ENCODE results near the gene PSMD8.

PSMD8 gene

GRCh38 chr19:38412491-38412890, 38.1 kb downstream of the PSMD8 start:
- H3K4me1 Mint-ChIP-seq: peaks cover 14% of the 10 kb centered on the region
- H3K27ac Mint-ChIP-seq: no peak overlapping the region
- H3K4me3 Mint-ChIP-seq: no peak overlapping the region
- H3K27me3 Mint-ChIP-seq (ENCODE audit: low read depth): peaks cover 5% of the 10 kb centered on the region
- TF ChIP-seq, protein P1, sequence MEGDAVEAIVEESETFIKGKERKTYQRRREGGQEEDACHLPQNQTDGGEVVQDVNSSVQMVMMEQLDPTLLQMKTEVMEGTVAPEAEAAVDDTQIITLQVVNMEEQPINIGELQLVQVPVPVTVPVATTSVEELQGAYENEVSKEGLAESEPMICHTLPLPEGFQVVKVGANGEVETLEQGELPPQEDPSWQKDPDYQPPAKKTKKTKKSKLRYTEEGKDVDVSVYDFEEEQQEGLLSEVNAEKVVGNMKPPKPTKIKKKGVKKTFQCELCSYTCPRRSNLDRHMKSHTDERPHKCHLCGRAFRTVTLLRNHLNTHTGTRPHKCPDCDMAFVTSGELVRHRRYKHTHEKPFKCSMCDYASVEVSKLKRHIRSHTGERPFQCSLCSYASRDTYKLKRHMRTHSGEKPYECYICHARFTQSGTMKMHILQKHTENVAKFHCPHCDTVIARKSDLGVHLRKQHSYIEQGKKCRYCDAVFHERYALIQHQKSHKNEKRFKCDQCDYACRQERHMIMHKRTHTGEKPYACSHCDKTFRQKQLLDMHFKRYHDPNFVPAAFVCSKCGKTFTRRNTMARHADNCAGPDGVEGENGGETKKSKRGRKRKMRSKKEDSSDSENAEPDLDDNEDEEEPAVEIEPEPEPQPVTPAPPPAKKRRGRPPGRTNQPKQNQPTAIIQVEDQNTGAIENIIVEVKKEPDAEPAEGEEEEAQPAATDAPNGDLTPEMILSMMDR (IDR thresholded peaks at IDR 0.05; ENCODE audit: unreplicated experiment in 3 of 3): no peak
- peaks cover 4% of the 10 kb centered on the region for H3K36me3 Mint-ChIP-seq (ENCODE audit: low read depth)
- no peaks in the 10 kb centered on the region for H3K9me3 Mint-ChIP-seq

GRCh38 chr19:38412961-38413360, 38.6 kb downstream of the PSMD8 start:
- Mint-ChIP-seq H3K27me3 (ENCODE audit: low read depth) (peaks cover 9% of the 10 kb centered on the region), H3K36me3 (ENCODE audit: low read depth) (peaks cover 4% of the 10 kb centered on the region), H3K27ac (no peak overlapping the region)

DNA sequence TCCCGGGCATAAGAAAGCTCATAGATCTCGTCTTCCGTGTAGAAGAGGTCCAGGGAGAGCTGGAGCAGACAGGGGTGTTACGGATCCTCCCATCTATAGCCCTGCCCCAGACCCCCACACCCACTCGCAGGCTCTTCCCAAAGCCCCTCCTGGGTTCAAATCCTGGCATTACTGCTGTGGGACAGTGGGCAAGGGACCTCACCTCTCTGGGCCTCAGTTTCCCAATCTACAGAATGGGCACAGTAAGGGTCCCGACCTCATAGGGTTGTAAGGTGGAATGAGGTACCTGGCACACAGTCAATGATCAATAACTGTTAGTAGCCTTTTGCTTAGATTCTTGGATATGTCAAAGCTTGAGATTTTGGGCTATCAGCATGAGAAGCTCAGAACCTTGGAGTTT, 39.0 kb downstream of the PSMD8 start:
- Mint-ChIP-seq H3K27me3 (ENCODE audit: low read depth) (peaks cover 10% of the 10 kb centered on the region), H3K4me1 (peaks cover 16% of the 10 kb centered on the region), H3K27ac (no peak overlapping the region), H3K9me3 (no peaks in the 10 kb centered on the region), H3K4me3 (no peak overlapping the region), H3K36me3 (ENCODE audit: low read depth) (peaks cover 3% of the 10 kb centered on the region)
- TF ChIP-seq, protein P1 (IDR thresholded peaks at IDR 0.05; ENCODE audit: unreplicated experiment in 3 of 3): no peak

More at GRCh38 chr19:38412961-38413360, 38.6 kb downstream of the PSMD8 start:
- H3K4me1 Mint-ChIP-seq: peaks cover 16% of the 10 kb centered on the region
- TF ChIP-seq, protein P1 (IDR thresholded peaks at IDR 0.05; ENCODE audit: unreplicated experiment in 3 of 3): no peak
- H3K4me3 Mint-ChIP-seq: no peak overlapping the region
- H3K9me3 Mint-ChIP-seq: no peaks in the 10 kb centered on the region

GRCh38 chr19:38417146-38417543, 42.8 kb downstream of the PSMD8 start:
- peak overlapping the region; percentile 56 to 72 (median 70) for H3K4me3 Mint-ChIP-seq
- TF ChIP-seq, protein P1 (IDR thresholded peaks at IDR 0.05; ENCODE audit: unreplicated experiment in 3 of 3): no peak
- H3K27me3 Mint-ChIP-seq (ENCODE audit: low read depth): peaks cover 21% of the 10 kb centered on the region
- H3K4me1 Mint-ChIP-seq: peaks cover 7% of the 10 kb centered on the region
- no peaks in the 10 kb centered on the region for H3K36me3 Mint-ChIP-seq (ENCODE audit: low read depth)
- H3K27ac Mint-ChIP-seq: no peak overlapping the region
- H3K9me3 Mint-ChIP-seq: no peaks in the 10 kb centered on the region

DNA sequence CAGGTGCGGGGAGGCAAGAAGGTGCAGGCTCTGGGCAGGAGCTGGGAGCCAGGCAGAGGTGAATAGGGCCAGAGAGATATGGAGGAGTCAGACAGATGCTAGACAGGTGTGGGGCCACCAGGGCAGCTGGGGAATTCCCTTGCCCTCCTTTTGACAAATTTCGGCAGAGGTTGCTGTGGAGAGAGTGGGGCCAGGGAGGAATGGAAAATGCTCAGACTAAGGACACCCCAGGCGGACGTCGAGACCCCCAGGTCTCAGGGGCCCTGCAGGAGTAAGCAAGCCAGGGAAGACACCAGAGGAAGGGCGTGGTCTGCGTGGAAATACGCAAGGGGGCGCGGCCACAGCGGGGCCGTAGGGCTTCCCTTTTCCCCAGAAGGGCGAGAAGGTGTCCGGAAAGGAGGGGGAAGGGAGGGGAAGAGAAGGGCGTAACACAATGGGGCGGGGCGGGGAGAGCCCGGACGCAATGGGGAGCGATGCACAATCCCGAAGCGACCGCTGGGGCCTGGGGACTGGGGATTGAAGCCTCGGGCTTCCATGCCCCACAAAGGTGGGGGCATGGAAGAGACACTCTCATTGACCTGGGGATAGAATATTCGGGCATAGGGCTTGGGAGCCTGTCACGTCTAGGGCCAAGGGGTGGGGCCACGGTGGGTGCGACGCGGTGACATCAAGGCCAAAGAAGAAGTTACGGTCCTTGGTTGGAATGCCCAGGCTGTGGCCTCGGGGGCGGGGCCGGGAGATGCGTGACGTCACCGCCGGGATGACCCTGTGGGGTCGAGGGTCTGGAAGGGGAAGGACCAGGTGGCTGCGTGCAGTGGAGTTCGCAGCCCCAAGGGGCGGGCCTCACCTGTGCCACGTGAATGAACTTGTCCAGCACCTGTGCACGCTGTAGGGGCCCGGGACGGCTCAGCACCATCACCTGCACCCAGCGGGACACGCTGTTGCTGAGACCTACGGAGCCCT, 43.5 kb downstream of the PSMD8 start:
- Mint-ChIP-seq H3K4me1 (peaks cover 7% of the 10 kb centered on the region), H3K27me3 (ENCODE audit: low read depth) (peaks cover 21% of the 10 kb centered on the region), H3K4me3 (peak overlapping the region; percentile 56 to 72 (median 70)), H3K36me3 (ENCODE audit: low read depth) (no peaks in the 10 kb centered on the region), H3K27ac (no peak overlapping the region), H3K9me3 (no peaks in the 10 kb centered on the region)
- TF ChIP-seq, protein P1 (IDR thresholded peaks at IDR 0.05; ENCODE audit: unreplicated experiment in 3 of 3): no peak
